ENCODE measurements around the gene SGPL1. TPM values are rescaled to one million over a fixed set of nuclear protein-coding genes. Genes with fewer than 3 reads are reported as not detected.

Gene SGPL1
- total RNA-seq, 2 experiments from 2014 or later: 13.7 to 16.6 TPM

GRCh38 chr10:70896551-70896950 is 80.8 kb downstream of the SGPL1 start:
- H3K36me3 Mint-ChIP-seq (ENCODE audit: low read depth): no peaks in the 10 kb centered on the region

GRCh38 chr10:70898687-70899086 is 82.9 kb downstream of the SGPL1 start:
- H3K27ac Mint-ChIP-seq: no peak overlapping the region
- TF ChIP-seq CTCF (IDR thresholded peaks at IDR 0.05): no peak
- DNase-seq (no peak), ATAC-seq (no peak)
- intact Hi-C loops (cut with micrococcal nuclease): no loop called here
- ChIA-PET CTCF (no interaction called here), POLR2A (no interaction called here)
- no peak overlapping the region for H3K4me3 Mint-ChIP-seq
- H3K27me3 Mint-ChIP-seq: no peaks in the 10 kb centered on the region
- no peaks in the 10 kb centered on the region for H3K36me3 Mint-ChIP-seq (ENCODE audit: low read depth)
- no peaks in the 10 kb centered on the region for H3K4me1 Mint-ChIP-seq (ENCODE audit: low read depth)
- H3K9me3 Mint-ChIP-seq: no peaks in the 10 kb centered on the region

More at GRCh38 chr10:70896551-70896950, 80.8 kb downstream of the SGPL1 start:
- ChIA-PET CTCF (interaction anchor here (1.4 kb wide), 1 partner anchor 18 kb away, joined by 6 read pairs; no protein-coding TSS in a partner anchor), POLR2A (interaction anchor here (1.4 kb wide), 1 partner anchor 10 kb away, joined by 6 read pairs; no protein-coding TSS in a partner anchor)
- H3K4me1 Mint-ChIP-seq (ENCODE audit: low read depth): peaks cover 7% of the 10 kb centered on the region
- intact Hi-C loops (cut with micrococcal nuclease): no loop called here
- H3K9me3 Mint-ChIP-seq: no peaks in the 10 kb centered on the region
- no peak for TF ChIP-seq CTCF (IDR thresholded peaks at IDR 0.05)
- no peak for DNase-seq
- H3K27me3 Mint-ChIP-seq: no peaks in the 10 kb centered on the region
- ATAC-seq: no peak
- no peak overlapping the region for H3K4me3 Mint-ChIP-seq
- H3K27ac Mint-ChIP-seq: no peak overlapping the region

- ChIA-PET CTCF (no interaction called here), POLR2A (no interaction called here)
- Mint-ChIP-seq H3K9me3 (no peaks in the 10 kb centered on the region), H3K4me3 (no peak overlapping the region), H3K27ac (no peak overlapping the region), H3K36me3 (ENCODE audit: low read depth) (no peaks in the 10 kb centered on the region), H3K27me3 (no peaks in the 10 kb centered on the region), H3K4me1 (ENCODE audit: low read depth) (no peaks in the 10 kb centered on the region)
- no peak for TF ChIP-seq CTCF (IDR thresholded peaks at IDR 0.05)
- no peak for ATAC-seq
- intact Hi-C loops (cut with micrococcal nuclease): no loop called here
- no peak for DNase-seq
Observed at GRCh38 chr10:70899096-70899495, 83.3 kb downstream of the SGPL1 start.

GRCh38 chr10:70901276-70901878 is 85.6 kb downstream of the SGPL1 start:
- ATAC-seq (no peak), DNase-seq (no peak)
- no peak overlapping the region for H3K4me3 Mint-ChIP-seq
- POLR2A ChIA-PET: no interaction called here
- H3K4me1 Mint-ChIP-seq (ENCODE audit: low read depth): no peaks in the 10 kb centered on the region
- no peak for TF ChIP-seq CTCF (IDR thresholded peaks at IDR 0.05)
- no peaks in the 10 kb centered on the region for H3K36me3 Mint-ChIP-seq (ENCODE audit: low read depth)
- no peak overlapping the region for H3K27ac Mint-ChIP-seq
- intact Hi-C loops (cut with micrococcal nuclease): no loop called here
- CTCF ChIA-PET: interaction anchor here (3.1 to 4.0 kb wide), 2 partner anchors 8 to 23 kb away, joined by 16 to 29 read pairs; no protein-coding TSS in a partner anchor
- H3K27me3 Mint-ChIP-seq: no peaks in the 10 kb centered on the region
- no peaks in the 10 kb centered on the region for H3K9me3 Mint-ChIP-seq

GRCh38 chr10:70902661-70903261 is 87.0 kb downstream of the SGPL1 start:
- TF ChIP-seq CTCF (IDR thresholded peaks at IDR 0.05): no peak
- H3K27me3 Mint-ChIP-seq: no peaks in the 10 kb centered on the region
- ChIA-PET POLR2A (interaction anchor here (1.2 kb wide), 1 partner anchor 310 kb away, joined by 4 read pairs; no protein-coding TSS in a partner anchor), CTCF (interaction anchor here (0.7 to 4.0 kb wide), 18 partner anchors 9 to 393 kb away, joined by 3 to 29 read pairs (median 4); no protein-coding TSS in a partner anchor)
- DNase-seq (no peak), ATAC-seq (no peak)
- no peaks in the 10 kb centered on the region for H3K9me3 Mint-ChIP-seq
- no peaks in the 10 kb centered on the region for H3K4me1 Mint-ChIP-seq (ENCODE audit: low read depth)
- no peaks in the 10 kb centered on the region for H3K36me3 Mint-ChIP-seq (ENCODE audit: low read depth)
- intact Hi-C loops (cut with micrococcal nuclease): no loop called here
- no peak overlapping the region for H3K4me3 Mint-ChIP-seq
- no peak overlapping the region for H3K27ac Mint-ChIP-seq
